Activated CD8-positive, alpha-beta T cell treated with anti-CD3 and anti-CD28 coated beads for 36 hours (primary cell): Measurements from ENCODE around the gene ADI1. TPM values are rescaled to one million over a fixed set of nuclear protein-coding genes. Genes with fewer than 3 reads are reported as not detected.
"Not testable (repeated sequence)": the region's sequence is repeated elsewhere in the genome, so short reads cannot be mapped to it uniquely, and the experiment has no call there.

Experiments used
- ATAC-seq: fragments of 200-7000 bp; cut with Tn5 transposase; one replicate; pipeline ENCODE4 v1.10.0; 2021; ENCODE audit warnings: mild to moderate bottlenecking, moderate library complexity
- CTCF ChIA-PET: fragments of 350-600 bp; sonication (Branson Sonifier 250); formaldehyde crosslinking; loops from one replicate; lab custom pipeline; 2021; ENCODE audit warnings: antibody characterized with exemption; lab: Charles Lee
- POLR2A ChIA-PET: fragments of 350-600 bp; sonication (Branson Sonifier 250); formaldehyde crosslinking; loops from one replicate; lab custom pipeline; 2021; ENCODE audit warnings: antibody characterized with exemption; lab: Charles Lee
- DNase-seq: peaks from one replicate; pipeline ENCODE4 v3.0.0-alpha.2; 2020
- H3K27ac Mint-ChIP-seq: one replicate; pipeline ENCODE4 v1.8.0; 2021; ENCODE audit warnings: mild to moderate bottlenecking, mixed read lengths
- H3K27me3 Mint-ChIP-seq: one replicate; pipeline ENCODE4 v1.8.0; 2021; ENCODE audit warnings: mixed read lengths
- H3K36me3 Mint-ChIP-seq: one replicate; pipeline ENCODE4 v1.8.0; 2021; ENCODE audit warnings: low read depth, mixed read lengths
- H3K4me1 Mint-ChIP-seq: one replicate; pipeline ENCODE4 v1.8.0; 2021; ENCODE audit warnings: low read depth, mixed read lengths
- H3K4me3 Mint-ChIP-seq: one replicate; pipeline ENCODE4 v1.8.0; 2021; ENCODE audit warnings: mild to moderate bottlenecking, moderate library complexity, mixed read lengths
- H3K9me3 Mint-ChIP-seq: one replicate; pipeline ENCODE4 v1.8.0; 2021; ENCODE audit warnings: mixed read lengths
- intact Hi-C: fragments of 100-400 bp; cut with micrococcal nuclease; formaldehyde crosslinking; loops from one replicate; pipeline ENCODE4 v1.10.0; 2022
- total RNA-seq, 2 experiments: library from RNA; stranded (reverse); gene quantifications; one replicate each; pipeline ENCODE4 v1.2.3, GENCODE V29; 2021
- TF ChIP-seq, protein P1 (sequence below): fragments of 200-600 bp; IDR thresholded peaks from one replicate; pipeline ENCODE4 v1.8.0; 2022; ENCODE audit warnings: antibody characterized with exemption, mild to moderate bottlenecking

The ADI1 gene
- total RNA-seq, 2 experiments from 2014 or later: 15.7 to 18.2 TPM

DNA sequence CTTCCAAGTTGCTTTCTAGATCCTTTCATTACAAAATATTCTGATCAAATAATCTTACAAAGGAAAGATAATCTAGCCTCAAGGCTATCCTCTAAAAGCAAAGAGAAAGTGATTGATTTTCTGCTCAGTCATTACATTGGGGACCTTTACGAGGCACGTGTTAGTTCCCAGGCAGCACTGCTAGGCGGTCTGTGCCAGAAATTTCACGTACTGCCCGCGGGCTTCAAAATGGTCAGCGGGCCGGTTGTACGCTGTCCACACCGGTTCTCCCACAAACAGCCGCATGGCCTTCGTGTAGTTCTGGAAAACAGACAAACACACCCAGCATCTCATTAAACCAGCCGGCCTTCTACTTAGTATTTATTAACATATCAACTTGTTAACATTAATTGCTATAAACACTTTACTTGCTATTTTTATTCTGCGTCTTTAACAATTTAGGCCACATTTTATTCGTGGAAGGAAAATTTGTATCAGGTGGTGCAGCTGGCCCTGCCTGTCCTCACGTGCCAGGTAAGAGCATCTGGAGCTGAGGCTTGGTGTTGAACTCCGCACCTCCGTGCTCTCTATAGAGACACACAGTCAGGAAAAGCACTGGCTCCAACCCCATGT, 20.4 kb downstream of the ADI1 start:
- Mint-ChIP-seq H3K27me3 (no peaks in the 10 kb centered on the region), H3K36me3 (peaks cover 21% of the 10 kb centered on the region)
- CTCF ChIA-PET: interaction anchor here (1.7 kb wide), 1 partner anchor 75 kb away, joined by 4 read pairs; no protein-coding TSS in a partner anchor

DNA sequence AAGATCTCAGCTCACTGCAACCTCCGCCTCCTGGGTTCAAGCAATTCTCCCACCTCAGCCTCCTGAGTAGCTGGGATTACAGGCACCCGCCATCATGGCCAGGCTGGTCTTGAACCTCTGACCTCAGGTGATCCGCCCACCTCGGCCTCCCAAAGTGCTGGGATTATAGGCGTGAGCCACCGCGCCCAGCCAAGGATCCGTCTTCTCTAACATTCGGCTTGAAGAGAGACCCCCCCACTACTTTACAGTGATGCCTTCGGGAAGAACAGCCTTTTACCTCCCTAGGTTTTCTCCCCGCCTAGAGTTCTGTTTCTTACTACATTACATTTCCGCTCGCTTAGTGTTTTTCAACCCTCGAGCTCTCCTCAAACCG, 22.6 kb downstream of the ADI1 start:
- intact Hi-C loops, DNase-seq, H3K27me3 Mint-ChIP-seq, POLR2A ChIA-PET, H3K4me1 Mint-ChIP-seq, H3K9me3 Mint-ChIP-seq, H3K4me3 Mint-ChIP-seq, H3K27ac Mint-ChIP-seq, ATAC-seq: not testable (repeated sequence)
- peaks cover 12% of the 10 kb centered on the region for H3K36me3 Mint-ChIP-seq
- CTCF ChIA-PET: interaction anchor here (1.4 kb wide), 1 partner anchor 35 kb away, joined by 3 read pairs; no protein-coding TSS in a partner anchor

More for the DNA sequence above, 20.4 kb downstream of the ADI1 start:
- POLR2A ChIA-PET: no interaction called here
- H3K9me3 Mint-ChIP-seq: no peaks in the 10 kb centered on the region
- intact Hi-C loops: no loop called here
- H3K4me1 Mint-ChIP-seq: no peaks in the 10 kb centered on the region
- TF ChIP-seq, protein P1, sequence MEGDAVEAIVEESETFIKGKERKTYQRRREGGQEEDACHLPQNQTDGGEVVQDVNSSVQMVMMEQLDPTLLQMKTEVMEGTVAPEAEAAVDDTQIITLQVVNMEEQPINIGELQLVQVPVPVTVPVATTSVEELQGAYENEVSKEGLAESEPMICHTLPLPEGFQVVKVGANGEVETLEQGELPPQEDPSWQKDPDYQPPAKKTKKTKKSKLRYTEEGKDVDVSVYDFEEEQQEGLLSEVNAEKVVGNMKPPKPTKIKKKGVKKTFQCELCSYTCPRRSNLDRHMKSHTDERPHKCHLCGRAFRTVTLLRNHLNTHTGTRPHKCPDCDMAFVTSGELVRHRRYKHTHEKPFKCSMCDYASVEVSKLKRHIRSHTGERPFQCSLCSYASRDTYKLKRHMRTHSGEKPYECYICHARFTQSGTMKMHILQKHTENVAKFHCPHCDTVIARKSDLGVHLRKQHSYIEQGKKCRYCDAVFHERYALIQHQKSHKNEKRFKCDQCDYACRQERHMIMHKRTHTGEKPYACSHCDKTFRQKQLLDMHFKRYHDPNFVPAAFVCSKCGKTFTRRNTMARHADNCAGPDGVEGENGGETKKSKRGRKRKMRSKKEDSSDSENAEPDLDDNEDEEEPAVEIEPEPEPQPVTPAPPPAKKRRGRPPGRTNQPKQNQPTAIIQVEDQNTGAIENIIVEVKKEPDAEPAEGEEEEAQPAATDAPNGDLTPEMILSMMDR: no peak
- H3K27ac Mint-ChIP-seq: no peak overlapping the region
- no peak overlapping the region for H3K4me3 Mint-ChIP-seq
- ATAC-seq (no peak), DNase-seq (no peak)

DNA sequence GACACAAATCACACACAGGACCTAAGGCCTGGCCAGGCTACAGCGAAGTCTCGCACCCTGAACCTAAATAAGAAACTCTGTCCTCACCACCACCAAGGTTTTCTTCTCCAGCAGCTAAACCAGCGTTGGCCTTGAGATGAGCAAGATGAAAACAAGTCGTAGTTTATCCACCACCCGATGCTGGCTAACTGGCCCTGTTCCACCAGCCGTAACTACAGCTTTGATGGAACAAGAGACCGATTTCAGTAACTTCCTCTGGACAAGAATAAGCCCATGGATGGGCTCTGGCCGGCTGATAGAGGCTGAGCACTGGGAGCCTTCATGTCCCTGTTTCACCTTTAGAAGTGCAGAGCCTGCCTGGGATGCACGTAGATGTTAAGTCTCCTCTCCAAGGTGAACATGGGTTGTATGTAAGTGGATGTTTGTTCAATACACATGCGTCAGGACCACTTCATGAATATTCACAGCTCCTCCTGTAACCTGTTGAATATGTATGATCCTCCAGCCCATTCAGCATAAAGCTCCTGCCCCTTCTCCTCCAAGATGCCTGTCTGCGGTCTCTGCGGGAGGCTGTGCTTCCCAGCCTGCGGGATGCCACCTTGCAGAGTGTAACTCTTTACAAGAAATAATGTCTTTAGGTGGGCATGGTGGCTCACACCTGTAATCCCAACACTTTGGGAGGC, 24.2 kb downstream of the ADI1 start:
- Mint-ChIP-seq H3K9me3 (no peaks in the 10 kb centered on the region), H3K36me3 (peaks cover 11% of the 10 kb centered on the region), H3K27ac (no peak overlapping the region), H3K27me3 (no peaks in the 10 kb centered on the region), H3K4me3 (no peak overlapping the region), H3K4me1 (no peaks in the 10 kb centered on the region)
- ChIA-PET POLR2A (no interaction called here), CTCF (interaction anchor here (1.6 kb wide), 1 partner anchor 71 kb away, joined by 5 read pairs; no protein-coding TSS in a partner anchor)
- TF ChIP-seq, protein P1: no peak
- DNase-seq (no peak), ATAC-seq (no peak)
- intact Hi-C loops: no loop called here

DNA sequence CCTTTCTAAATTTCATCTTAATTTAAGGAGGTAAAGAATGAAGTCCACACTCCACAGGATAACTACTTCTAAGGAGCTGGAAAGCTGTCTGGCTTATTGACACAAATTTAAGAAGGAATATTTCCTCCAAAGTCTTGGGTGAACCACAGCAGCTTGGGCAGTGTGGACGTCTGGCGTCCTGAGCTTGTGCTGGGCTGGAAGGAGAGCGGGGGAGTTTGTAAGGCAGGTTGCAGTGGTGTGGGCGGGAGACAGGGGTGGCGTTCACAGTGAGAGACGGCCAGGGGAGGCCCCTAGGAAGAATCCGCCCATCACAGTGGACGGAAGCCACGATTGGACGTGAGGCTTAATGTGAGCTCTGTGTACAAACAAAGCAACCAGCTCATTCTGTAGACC, 25.7 kb downstream of the ADI1 start:
- no peaks in the 10 kb centered on the region for H3K9me3 Mint-ChIP-seq
- no peaks in the 10 kb centered on the region for H3K4me1 Mint-ChIP-seq
- H3K27ac Mint-ChIP-seq: no peak overlapping the region
- H3K27me3 Mint-ChIP-seq: no peaks in the 10 kb centered on the region
- no peak overlapping the region for H3K4me3 Mint-ChIP-seq
- TF ChIP-seq, protein P1: no peak
- intact Hi-C loops: no loop called here
- no peak for DNase-seq
- ChIA-PET POLR2A (no interaction called here), CTCF (interaction anchor here (1.6 kb wide), 1 partner anchor 69 kb away, joined by 5 read pairs; no protein-coding TSS in a partner anchor)
- ATAC-seq: no peak
- H3K36me3 Mint-ChIP-seq: peaks cover 9% of the 10 kb centered on the region

DNA sequence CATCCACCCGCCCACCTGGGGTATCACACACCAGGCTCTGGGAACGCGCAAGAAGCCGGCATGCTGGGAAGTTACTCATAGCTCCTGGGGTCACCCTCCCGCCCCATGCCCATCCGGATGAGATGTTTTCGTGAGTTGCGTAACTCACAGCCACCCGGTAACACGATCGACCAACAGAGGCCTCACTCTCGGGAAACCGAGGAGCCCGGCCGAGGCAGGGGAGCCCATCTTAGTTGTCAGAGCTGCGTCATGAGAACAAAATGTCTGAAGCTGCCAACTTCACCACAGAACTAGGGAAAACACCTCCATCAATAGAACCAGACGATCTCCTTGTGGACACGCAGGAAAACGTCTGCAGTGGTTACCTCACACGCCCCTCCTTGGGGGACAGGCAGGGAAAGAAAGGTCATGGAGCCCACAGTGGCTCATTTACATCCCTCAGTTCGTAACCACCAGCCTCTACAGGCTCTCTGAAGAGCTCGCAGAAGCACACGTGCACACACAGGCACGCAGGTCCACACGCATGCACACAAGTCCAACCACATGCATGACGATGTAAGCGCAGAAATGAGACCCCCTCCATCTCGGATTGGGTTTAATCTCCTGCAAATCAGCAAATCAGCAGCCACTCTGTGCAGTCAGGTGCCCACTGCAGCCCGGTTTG, 26.2 kb downstream of the ADI1 start:
- peaks cover 5% of the 10 kb centered on the region for H3K36me3 Mint-ChIP-seq
- POLR2A ChIA-PET: no interaction called here
- H3K9me3 Mint-ChIP-seq: no peaks in the 10 kb centered on the region
- TF ChIP-seq, protein P1: no peak
- CTCF ChIA-PET: interaction anchor here (1.6 kb wide), 1 partner anchor 69 kb away, joined by 5 read pairs; no protein-coding TSS in a partner anchor
- ATAC-seq (no peak), DNase-seq (no peak)
- no peak overlapping the region for H3K27ac Mint-ChIP-seq
- no peak overlapping the region for H3K4me3 Mint-ChIP-seq
- H3K4me1 Mint-ChIP-seq: no peaks in the 10 kb centered on the region
- intact Hi-C loops: no loop called here
- H3K27me3 Mint-ChIP-seq: no peaks in the 10 kb centered on the region

DNA sequence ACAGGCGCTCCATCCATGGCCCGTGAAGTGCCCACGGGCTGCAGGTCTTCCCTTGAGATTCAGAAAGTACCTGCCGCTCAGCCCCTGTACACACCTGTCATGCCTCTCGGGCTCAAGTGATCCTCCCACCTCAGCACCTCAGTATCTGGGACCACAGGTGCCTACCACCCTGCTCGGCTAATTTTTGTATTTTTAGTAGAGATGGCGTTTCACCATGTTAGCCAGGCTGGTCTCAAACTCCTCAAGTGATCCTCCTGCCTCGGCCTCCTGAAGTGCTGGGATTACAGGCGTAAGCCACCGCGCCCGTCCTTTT, 26.9 kb downstream of the ADI1 start:
- CTCF ChIA-PET, H3K4me3 Mint-ChIP-seq, H3K36me3 Mint-ChIP-seq, DNase-seq, intact Hi-C loops, ATAC-seq, H3K27ac Mint-ChIP-seq, POLR2A ChIA-PET, H3K9me3 Mint-ChIP-seq, H3K4me1 Mint-ChIP-seq, H3K27me3 Mint-ChIP-seq: not testable (repeated sequence)
